Measurements from ENCODE around the gene FUT3. TPM values are rescaled to one million over a fixed set of nuclear protein-coding genes. Genes with fewer than 3 reads are reported as not detected.

The FUT3 gene
- total and polyA plus RNA-seq, 2 of the 8 experiments (the other 6 are each of a cell fraction or from before 2014, with no cell fraction given): 0.15 to 0.63 TPM

DNA sequence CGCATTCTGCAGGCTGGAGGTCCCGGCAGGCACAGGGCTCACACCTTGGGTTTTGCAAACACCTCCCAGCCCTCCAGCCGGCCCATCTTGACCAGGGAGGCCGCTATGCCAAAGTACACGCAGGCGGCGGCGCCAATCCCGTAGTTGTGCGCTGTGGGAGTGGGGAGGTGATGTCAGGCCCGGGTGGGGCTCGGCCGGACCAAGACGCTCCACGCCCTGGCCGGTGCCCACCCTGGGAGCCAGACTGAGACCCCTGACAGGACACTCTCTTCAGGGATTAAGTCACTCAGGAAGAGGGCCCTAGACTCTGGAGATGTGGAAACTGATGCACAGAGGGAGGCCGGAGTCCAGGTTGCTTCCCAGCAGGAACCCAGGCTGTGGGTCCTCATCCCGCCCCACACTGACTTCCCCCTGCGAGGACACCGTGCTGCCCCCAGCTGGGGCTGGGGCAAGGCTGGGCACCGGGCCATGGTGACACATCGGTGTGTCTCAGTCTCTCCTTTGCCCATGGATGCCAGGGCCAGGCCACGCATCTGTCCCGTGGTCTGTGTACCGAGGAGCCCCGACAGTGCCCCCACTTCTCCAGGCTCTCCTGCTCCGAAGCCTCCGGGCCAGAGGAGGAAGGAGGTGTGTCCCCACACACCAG lies 43.6 kb upstream of the FUT3 start:
- ChIA-PET POLR2A (ENCODE audit: partially characterized antibody) (interaction anchor here (1.2 to 3.7 kb wide), 2 partner anchors 9 to 66 kb away, joined by 6 to 20 read pairs; partner anchors contain the start of genes NDUFA11 and VMAC), CTCF (ENCODE audit: partially characterized antibody) (interaction anchor here (0.6 to 1.7 kb wide), 4 partner anchors 87 to 1808 kb away, joined by 3 to 4 read pairs (median 4); no protein-coding TSS in a partner anchor)
- H2BK5ac ChIP-seq (ENCODE audit: low read depth, low read length): no peak overlapping the region
- peaks cover 0 to 16% (median 8%) of the 10 kb centered on the region in 4 experiments; a peak in 5 of 8 replicates for H3K36me3 ChIP-seq (ENCODE audit: control insufficient read depth in 2 of 4, insufficient read depth in 4 of 4, low read length in 3 of 4)
- H2BK12ac ChIP-seq (ENCODE audit: low read depth, low read length): no peak overlapping the region
- no peak overlapping the region for H3K4me2 ChIP-seq (ENCODE audit: insufficient read depth in 1 of 2, low read depth in 2 of 2, low read length in 2 of 2)
- H3K79me2 ChIP-seq (ENCODE audit: control insufficient read depth in 1 of 2, insufficient read depth in 2 of 2, low read length in 2 of 2): peaks cover 0 to 7% of the 10 kb centered on the region in 2 experiments; a peak in 1 of 4 replicates
- no peak overlapping the region for H3K23ac ChIP-seq (ENCODE audit: insufficient read length)
- H3K27ac ChIP-seq (ENCODE audit: low read depth, low read length): no peak overlapping the region
- H3K4ac ChIP-seq (replicated peaks; ENCODE audit: insufficient read length, low read depth, low read length): no peak overlapping the region
- peaks cover 5 to 19% of the 10 kb centered on the region in 2 experiments for H4K20me1 ChIP-seq (replicated peaks in 1 of 2; ENCODE audit: control insufficient read depth in 1 of 2, insufficient read depth in 2 of 2, low read length in 2 of 2)
- H3K9ac ChIP-seq (replicated peaks in 1 of 4; ENCODE audit: extremely low read depth in 1 of 4, low read depth in 3 of 4, low read length in 3 of 4): no peak overlapping the region
- peaks cover 0 to 11% (median 4%) of the 10 kb centered on the region in 4 experiments; a peak in 5 of 7 replicates for H3K4me1 ChIP-seq (replicated peaks in 1 of 4; ENCODE audit: control insufficient read depth in 3 of 4, insufficient read depth in 4 of 4, low read length in 3 of 4)
- FAIRE-seq (no peak), DNase-seq (ENCODE audit: low read depth in 1 of 2, low spot score in 2 of 2) (no peak)
- WGBS, 2 experiments (ENCODE audit: extremely low coverage in 1 of 2, insufficient coverage in 1 of 2, insufficient read length in 1 of 2, insufficient replicate concordance in 2 of 2, low coverage in 1 of 2, low lambda C conversion rate in 2 of 2, missing lambda C conversion rate in 1 of 2): 93% methylated on average over 23 of the region's 28 CpGs; no CpG with 5 or more reads in 1 of the 2 experiments
- TF ChIP-seq EZH2 (IDR thresholded peaks at IDR 0.05; ENCODE audit: low read depth, low read length, severe bottlenecking): no peak
- no peak for TF ChIP-seq SIX5 (IDR thresholded peaks at IDR 0.05; ENCODE audit: low read depth, low read length)
- no peak for TF ChIP-seq BRCA1 (IDR thresholded peaks at IDR 0.05; ENCODE audit: low read depth, low read length)
- TF ChIP-seq SIN3A (conservative IDR thresholded peaks at IDR 0.05 in 1 of 2, IDR thresholded peaks at IDR 0.05 in 1 of 2; ENCODE audit: low read depth in 1 of 2, low read length in 2 of 2): no peak
- TF ChIP-seq CBX5 (IDR thresholded peaks at IDR 0.05; ENCODE audit: low read depth, low read length): no peak
- no peak for TF ChIP-seq RFX5 (IDR thresholded peaks at IDR 0.05; ENCODE audit: borderline replicate concordance, low read depth, low read length)
- TF ChIP-seq CREB1 (IDR thresholded peaks at IDR 0.05): no peak
- no peak for TF ChIP-seq BACH1 (IDR thresholded peaks at IDR 0.05; ENCODE audit: low read length)
- no peak for TF ChIP-seq ZNF274 (IDR thresholded peaks at IDR 0.05; ENCODE audit: borderline replicate concordance, extremely low read depth, low read length)
- TF ChIP-seq MAFK (IDR thresholded peaks at IDR 0.05; ENCODE audit: low read depth, low read length): no peak
- H4K8ac ChIP-seq (ENCODE audit: extremely low read depth, insufficient read depth, low read length): no peak overlapping the region
- no peak overlapping the region for H2BK20ac ChIP-seq (ENCODE audit: low read length)
- H2AFZ ChIP-seq (ENCODE audit: low read length): no peak overlapping the region
- no peak overlapping the region for H2BK15ac ChIP-seq (ENCODE audit: low read length)
- no peak overlapping the region for H2AK5ac ChIP-seq (ENCODE audit: low read depth, low read length)
- no peak overlapping the region for H3K14ac ChIP-seq (ENCODE audit: insufficient read length)
- no peaks in the 10 kb centered on the region for H3K9me3 ChIP-seq (ENCODE audit: insufficient read depth in 2 of 2, low read depth in 1 of 2, low read length in 1 of 2)
- H4K5ac ChIP-seq (ENCODE audit: insufficient read length, low read depth, low read length): no peak overlapping the region
- H3K56ac ChIP-seq (replicated peaks; ENCODE audit: insufficient read length, low read depth, low read length): no peak overlapping the region
- H3K4me3 ChIP-seq (ENCODE audit: extremely low read depth in 1 of 4, insufficient read depth in 2 of 4, low read depth in 3 of 4, low read length in 4 of 4): no peak overlapping the region
- no peak overlapping the region for H2BK120ac ChIP-seq (replicated peaks; ENCODE audit: low read depth, low read length)
- H3K23me2 ChIP-seq (ENCODE audit: low read depth, low read length): no peaks in the 10 kb centered on the region
- no peak overlapping the region for H3K18ac ChIP-seq (ENCODE audit: extremely low read depth, low read length)
- no peak overlapping the region for H4K91ac ChIP-seq (replicated peaks; ENCODE audit: insufficient read length, low read length)
- H3K27me3 ChIP-seq (replicated peaks in 1 of 4; ENCODE audit: control insufficient read depth in 3 of 4, extremely low read depth in 1 of 4, insufficient read depth in 3 of 4, low read length in 3 of 4): peaks cover 0 to 1% (median 0%) of the 10 kb centered on the region in 4 experiments; a peak in 3 of 7 replicates
- peaks cover 2% of the 10 kb centered on the region; the same call in 1 of the 2 replicates for H3K79me1 ChIP-seq (ENCODE audit: low read depth, low read length)

Data from H1 (cell line).